Renal cortical epithelial cell (primary cell): ENCODE results near the gene CLOCK. TPM values are rescaled to one million over a fixed set of nuclear protein-coding genes. Genes with fewer than 3 reads are reported as not detected.

Source experiments
- DNase-seq: peaks from one replicate; pipeline ENCODE4 v3.0.0-alpha.2; 2011; ENCODE audit warnings: low read depth
- total RNA-seq: library from RNA; depleted of rRNA; stranded (reverse); fragments of >200 nt; gene quantifications from 2 replicates; pipeline ENCODE4 v1.2.3, GENCODE V29; 2014

Gene CLOCK
- total RNA-seq, 1 donor from 2014 or later, result 25.6 TPM

DNA sequence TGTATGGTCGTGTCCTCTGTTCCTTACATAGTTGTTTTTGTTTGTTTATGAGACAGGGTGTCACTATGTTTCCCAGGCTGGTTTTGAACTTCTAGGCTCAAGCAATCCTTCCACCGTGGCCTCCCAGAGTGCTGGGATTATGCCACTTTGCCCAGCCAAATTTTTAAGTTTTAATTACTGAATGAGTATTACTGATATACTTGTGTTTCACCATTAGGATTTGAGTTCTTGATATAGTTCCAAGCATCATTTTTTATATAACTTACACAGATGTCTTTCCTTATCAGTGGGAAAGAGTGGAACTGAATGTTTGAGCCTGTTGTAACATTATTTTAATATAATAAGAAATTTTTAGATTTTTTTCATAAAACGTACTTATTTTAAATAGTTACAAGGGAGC lies 130.5 kb downstream of the CLOCK start:
- no peak for DNase-seq

DNA sequence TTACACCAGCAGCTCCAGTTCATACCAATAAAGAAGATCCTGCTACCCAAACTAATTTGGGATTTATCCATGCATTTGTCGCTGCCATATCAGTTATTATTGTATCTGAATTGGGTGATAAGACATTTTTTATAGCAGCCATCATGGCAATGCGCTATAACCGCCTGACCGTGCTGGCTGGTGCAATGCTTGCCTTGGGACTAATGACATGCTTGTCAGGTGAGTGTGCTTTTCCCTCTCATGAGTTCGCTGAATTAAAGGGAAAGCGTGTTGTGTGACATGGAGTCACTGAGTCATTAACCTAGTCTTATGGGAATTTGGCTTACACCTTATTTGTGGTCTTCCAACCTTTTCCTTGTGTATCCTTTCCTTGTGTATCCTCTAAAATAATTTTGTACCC lies 135.1 kb downstream of the CLOCK start:
- DNase-seq, result peak; percentile 36

DNA sequence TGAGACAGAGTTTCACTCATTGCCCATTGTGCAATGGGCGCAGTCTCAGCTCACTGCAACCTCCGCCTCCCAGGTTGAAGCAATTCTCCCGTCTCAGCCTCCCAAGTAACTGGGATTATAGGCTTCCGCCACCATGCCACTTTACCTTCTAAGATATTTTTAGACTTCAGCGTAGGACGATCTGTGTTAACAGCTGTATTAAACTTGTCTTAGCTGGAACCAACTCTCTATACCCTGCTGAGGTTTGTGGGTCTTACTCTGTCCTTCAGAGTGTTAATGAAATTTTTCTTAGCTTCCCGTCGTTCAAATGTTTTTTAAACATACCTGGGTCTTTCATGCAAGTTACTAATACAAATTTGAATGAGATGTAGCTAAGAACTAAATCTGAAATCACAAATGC lies 136.3 kb downstream of the CLOCK start:
- no peak for DNase-seq

DNA sequence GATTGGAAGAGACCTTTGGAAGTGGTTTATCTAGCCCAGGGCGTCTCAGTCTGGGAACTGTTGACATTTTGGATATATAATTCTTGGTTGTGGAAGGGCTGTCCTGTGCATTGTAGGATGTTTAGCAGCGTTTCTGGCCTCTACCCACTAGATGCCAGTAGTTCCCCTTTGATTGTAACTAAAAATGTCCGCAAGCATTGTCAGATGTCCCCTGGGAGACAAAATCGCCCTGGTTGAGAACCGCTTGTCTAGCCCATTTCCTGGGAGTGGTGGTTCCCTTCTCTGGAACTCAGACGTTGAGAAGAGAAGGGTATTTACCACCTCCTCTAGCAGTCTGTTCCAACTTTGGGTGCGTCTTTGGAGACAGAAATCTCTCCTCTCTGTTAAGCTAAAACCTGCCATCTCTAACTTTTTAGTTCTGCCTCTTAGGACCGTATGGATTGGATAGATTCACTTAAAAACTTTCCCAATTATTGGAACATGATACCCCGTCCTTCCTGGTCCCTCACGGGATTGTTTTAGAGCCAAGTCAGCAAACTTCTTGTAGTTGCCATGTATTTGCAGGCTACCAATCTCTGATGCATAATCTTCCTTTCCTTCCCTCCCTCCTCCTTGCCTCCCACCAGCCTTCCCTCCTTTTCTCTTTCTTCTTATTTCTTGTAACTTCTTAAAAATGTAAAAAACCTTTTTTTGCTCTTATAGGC lies 137.1 kb downstream of the CLOCK start:
- DNase-seq, result no peak

DNA sequence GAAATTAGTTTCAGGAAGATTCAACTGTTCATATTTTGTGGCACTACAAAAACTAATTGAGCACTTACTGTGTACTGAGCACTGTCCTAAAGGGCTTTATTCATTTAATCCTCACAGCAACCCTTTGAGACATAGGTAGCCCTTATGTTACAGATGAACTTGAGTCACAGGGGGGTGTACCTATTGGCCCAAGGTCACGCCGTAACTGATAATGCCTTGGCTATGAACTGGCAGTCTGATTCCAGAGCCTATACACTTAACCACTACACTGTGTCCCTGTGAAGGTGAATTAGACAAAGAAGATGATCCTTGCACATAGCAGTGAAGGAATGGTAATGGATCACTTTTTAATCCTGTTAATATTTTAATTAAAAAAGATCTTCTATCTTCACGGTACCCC lies 138.9 kb downstream of the CLOCK start:
- DNase-seq, result no peak

DNA sequence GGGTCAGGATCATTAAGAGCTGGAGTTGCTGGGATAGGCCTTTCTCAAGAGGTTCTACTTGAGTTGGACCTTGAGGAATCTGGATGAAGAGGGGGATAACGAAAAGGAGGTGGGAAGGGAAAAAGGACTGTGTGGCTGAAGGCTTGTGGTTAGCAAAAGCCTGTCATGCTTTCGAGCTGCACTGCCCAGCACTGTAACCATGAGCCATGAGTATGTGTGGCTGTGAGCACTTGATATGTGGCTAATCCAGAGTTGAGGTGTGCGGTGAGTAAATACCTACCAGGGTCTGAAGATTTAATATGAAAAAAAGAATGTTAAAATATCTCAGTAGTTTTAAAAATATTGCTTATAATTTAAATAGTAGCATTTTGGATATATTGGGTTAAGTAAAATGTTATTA lies 139.6 kb downstream of the CLOCK start:
- DNase-seq, result peak; percentile 27

DNA sequence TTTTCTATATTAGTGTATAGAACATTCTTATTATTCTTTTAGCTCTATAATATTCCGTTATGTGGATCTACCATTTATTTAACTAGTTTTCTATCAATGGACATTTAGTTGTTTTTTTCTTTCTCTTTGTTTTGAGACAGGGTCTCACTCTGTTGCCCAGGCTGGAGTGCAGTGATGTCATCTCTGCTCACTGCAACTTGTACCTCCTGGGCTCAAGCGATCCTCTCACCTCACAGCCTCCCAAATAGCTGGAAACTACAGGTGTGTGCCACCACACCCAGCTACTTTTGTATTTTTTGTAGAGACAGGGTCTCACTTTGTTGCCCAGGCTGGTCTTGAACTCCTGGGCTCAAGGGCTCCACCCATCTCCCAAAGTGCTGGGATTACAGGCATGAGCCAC lies 140.2 kb downstream of the CLOCK start:
- no peak for DNase-seq

DNA sequence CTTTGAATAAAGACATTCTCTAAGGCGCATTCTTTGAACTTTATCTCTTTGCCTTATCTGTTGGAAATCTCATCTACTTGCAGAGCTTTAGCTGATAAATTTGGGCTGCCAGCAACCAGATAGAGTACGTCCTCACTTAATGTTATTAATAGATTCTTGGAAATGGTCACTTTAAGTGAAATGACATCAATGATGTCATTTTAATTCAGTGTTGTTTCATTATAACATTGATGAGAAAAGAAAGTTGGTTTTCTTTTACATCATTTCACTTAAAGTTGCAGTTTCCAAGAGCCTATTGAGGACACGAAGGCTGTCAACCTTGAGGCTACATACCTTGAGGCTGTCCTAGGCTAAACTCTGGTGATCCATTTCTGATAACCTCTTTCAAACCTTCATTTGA lies 141.6 kb downstream of the CLOCK start:
- DNase-seq, result no peak

DNA sequence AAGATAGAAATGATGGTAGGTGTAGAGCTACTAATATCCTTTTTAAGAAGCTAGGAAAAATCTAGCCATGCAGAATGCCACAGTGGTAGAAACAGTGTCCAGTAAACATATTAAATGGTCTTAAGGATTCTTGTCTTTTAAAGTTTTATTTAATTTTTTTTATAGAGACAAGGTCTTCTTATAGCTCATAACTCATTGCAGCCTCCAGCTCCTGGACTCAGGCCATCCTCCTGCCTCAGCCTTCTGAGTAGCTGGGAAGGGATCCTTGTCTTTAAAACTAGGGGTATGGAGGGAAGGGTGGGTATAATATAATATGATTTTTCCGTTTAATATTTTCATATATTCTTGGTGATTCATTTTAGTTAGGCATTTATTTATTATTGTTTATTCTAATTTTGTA lies 147.1 kb downstream of the CLOCK start:
- no peak for DNase-seq

DNA sequence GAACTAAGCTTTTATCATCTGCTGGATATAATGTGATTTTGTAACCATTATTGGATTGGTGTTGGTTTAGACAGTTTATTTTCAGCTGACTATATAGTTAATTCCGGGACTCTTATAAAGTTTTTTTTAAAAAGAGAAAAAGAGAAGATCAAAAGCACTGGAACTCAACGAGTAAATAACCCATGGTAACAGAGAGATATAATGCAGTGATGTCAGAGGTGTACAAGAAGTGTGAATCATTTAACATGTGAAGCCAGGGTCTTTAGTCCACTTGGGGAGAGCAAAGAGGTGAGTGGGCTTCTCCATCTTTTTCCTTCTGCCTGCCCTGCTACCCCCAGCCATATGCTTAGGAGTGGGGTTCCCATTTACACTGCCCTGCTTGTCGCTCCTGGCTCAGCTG lies 147.7 kb downstream of the CLOCK start:
- DNase-seq, result peak; percentile 22

DNA sequence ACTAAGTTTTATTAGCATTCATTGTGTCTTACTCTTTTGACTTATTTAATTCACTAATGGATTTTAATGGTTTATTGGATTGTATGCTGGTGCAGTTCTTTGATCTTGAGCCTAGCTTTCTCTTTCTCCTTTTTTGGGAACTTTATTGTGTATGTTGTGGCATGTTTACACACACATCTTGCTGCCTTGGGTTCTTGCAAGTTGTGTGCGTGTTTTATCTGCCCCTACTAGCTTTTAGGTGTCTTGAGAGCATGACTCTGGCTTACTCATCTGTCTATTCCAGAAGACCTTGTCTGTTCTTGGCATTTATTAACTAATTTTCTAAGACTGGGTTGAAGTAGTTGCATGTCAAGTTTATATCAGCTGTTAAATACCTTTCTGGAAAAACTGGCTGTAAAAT lies 148.2 kb downstream of the CLOCK start:
- peak; percentile 54 for DNase-seq

DNA sequence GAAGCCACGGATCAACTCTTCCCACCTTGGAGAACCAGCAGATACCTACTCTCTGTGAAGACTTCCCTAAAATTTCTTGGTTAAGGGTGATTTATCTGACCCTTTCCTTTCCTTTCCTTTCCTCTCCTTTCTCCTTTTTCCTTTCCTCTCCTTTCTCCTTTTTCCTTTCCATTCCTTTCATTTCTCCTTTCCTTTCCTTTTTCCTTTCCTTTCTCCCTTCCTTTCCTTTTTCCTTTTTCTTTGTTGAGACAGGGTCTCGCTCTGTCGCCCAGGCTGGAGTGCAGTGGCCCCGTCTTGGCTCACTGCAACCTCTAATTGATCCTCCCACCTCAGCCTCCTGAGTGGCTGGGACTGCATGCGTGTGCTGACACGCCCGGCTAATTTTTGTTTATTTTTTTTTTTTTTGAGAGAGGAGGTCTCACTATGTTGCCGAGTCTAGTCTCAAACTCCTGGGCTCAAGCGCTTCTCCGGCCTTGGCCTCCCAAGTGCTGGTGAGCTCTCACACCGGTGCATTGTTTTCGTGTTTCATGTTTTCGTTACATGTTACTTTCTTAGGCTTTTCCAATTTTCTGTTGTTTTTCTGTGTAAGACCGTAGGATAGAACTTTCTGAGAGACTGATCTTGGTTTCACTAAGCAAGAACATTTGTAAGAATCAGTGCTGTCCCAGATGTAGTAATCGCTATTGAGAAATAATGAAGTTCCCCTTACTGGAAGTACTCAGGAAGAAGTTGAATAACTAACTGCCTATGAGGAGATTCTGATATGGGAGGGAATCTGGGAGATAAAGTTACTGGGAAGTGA lies 149.0 kb downstream of the CLOCK start:
- DNase-seq, result peak; percentile 92

DNA sequence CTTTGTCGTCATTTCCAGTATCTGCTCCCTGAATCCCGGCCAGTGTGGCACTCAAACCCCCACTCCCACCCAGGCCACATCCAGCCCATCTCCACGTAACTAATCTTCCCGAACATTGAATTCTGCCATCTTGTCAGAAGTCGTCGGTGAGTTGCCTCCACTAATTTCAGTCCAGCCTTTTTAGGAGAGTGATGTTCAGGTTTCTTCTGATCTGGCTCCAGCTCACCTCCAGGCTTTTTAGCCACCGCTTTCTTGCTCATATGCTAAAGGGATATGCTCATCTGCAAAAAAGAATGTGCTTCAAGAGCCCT lies 149.6 kb downstream of the CLOCK start:
- no peak for DNase-seq

DNA sequence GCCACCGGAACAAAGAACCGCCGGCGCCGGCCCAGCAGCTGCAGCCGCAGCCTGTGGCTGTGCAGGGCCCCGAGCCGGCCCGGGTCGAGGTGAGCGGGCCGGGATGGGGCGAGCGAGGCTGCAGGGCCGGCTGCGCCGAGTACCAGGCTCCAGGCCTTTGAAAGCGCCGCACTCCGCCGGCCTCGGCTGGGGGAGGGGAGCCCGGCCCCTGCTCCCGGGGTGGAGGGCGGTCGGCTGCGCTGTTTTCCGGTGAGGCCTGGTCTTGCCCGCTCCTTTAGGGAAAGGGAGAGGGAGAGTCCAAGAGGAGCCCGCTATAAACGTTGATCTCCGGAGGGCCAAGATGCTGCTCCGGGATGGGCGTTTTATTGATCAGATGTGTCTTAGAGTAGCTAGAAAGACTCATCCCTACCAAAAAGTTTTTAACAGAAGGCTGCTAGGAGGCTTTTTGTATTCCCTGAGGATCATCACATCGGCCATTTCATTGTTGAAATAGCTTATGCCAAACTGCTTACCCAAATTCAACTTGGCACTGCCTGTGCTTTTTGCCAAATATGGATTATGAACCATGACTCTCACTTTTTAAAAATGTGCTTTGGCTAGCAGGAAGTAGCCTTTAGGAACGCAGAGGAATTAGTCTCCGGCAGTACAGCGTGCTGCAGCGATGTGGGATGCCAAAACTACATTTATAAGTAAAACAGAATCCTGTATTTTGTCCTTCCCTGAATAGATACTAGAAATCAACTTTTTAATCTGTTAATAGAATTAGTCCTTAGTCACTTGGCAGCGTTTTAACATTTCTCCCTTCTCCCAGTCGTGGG lies 150.2 kb downstream of the CLOCK start:
- DNase-seq, result no peak

DNA sequence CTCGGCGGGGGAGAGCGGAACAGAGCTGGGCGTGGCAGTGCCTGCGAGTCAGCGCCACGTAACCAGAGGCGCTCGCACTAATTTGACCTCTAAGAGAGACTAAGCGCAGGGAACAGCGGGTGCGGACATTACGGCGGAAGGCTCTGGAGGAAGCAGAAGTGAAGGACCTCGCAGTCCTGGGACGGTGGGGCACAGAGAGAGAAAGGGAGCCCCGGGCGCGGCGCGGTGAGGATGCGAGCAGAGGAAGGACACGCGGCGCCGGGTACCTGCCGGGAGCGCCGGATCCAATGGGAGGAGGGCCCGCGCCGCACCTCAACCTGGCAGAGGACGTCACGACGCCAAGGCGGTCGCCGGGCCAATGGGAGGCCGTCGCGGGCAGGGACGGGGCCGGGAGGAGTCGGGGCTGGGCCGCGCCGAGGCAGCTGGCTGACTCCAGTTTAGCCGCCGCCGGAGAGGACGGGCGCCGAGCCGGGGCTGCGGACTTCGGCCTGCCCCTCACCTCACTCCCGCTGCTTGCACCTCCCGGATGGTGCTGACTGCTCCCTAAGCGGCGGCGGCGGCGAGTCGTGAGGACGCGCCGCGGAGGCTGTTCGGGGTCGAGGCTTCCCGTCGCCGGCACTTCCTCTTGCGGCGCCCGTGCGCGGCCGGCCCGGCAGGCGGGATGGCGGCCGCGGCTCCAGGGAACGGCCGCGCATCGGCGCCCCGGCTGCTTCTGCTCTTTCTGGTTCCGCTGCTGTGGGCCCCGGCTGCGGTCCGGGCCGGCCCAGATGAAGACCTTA lies 151.0 kb downstream of the CLOCK start, which contains the start of gene TMEM165:
TSS of gene TMEM165 (plus strand) at position 429 of the 779 bp plus-strand sequence. CDS start at position 662, 233 bp downstream.
- DNase-seq, result peak; percentile 58

DNA sequence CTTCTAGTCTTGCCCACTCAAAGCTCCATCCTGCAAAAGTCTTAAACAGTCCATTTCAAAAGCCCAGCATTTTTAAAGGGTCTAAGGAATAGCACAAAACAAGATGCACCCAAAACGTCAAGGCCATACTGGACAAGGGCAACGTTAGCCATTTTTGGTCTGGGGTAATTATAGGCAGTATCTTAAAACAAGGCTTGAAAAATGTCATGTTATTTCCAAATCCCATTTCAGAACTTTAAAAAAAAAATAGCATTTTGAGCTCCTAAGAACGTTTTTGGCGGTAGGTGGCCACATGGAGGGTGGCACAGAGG lies 151.5 kb downstream of the CLOCK start:
- no peak for DNase-seq

DNA sequence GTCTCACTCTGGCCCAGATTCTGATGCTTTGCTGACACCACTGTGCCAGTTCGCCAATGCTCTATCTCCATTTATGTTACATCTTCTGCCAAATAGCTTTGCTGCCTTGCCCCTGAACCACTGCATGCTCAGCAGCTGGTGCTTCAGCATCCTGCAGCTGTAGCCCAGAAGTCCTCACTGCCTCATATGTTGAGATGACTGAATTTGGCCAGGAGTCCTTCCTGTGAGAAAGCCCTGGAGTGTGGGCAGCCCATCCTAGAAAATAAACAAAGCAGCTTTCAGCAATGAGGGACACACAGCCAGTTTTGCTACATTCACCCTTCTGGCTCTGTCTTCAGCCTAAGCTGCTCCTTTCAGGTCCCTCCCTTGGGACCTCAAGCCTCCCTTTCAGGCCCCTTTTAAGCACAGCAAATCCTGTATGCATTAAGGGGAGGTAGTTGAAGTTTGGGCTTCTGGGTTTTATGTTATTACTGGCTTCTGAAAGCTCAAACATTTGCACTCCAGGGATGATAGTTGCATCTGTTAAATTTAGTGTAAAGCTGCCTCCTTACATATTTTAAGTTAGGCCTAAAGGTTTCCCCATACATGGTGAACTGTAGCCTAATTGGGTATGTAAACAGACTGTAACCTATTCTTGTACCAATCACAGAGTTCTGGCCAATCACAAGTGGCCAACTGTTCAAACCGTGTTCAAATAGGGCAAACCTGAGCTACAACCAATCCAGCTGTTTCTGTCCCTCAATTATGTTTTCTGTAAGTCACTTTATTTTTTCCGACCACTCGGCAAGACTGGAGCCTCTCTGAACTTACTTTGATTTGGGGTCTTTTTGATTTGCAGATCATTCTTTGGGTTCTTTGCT lies 153.0 kb downstream of the CLOCK start:
- no peak for DNase-seq

DNA sequence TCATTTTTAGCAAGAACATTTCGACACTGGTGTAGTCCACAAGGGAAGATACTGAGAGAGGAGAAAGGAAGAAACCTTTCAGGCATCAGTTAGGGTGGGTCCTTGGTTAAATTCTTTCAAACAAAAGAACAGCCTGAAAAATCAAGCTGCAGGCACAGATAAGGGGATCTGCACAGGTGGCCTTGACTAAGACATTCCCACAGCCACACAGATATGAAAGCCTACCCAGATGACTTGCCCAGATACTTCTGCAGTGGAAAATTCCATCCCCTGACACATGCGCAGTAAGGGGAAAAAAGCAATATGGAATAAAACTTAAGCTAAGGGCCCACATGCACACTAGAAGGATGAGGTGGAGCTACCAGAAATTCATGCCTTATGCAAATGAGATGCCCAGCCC lies 159.9 kb downstream of the CLOCK start:
- DNase-seq, result no peak

DNA sequence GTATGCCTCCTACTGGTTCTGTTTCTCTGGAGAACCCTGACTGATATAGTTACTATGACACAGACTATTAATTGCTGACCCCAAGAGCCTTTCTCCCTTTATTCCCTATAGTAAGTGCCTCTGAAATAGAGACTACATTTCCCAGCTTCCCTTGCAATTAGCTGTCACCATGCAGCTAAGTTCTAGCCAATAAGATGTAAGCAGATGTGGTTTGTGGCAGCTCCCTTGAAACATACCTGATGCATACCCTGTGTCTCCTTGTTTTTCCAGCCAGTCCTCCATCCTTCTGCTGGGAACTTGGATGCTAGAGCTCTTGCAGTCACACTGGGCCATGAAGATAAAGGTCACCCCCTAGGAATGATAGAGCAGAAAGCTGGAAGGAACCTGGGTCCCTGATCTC lies 160.6 kb downstream of the CLOCK start:
- DNase-seq, result no peak

DNA sequence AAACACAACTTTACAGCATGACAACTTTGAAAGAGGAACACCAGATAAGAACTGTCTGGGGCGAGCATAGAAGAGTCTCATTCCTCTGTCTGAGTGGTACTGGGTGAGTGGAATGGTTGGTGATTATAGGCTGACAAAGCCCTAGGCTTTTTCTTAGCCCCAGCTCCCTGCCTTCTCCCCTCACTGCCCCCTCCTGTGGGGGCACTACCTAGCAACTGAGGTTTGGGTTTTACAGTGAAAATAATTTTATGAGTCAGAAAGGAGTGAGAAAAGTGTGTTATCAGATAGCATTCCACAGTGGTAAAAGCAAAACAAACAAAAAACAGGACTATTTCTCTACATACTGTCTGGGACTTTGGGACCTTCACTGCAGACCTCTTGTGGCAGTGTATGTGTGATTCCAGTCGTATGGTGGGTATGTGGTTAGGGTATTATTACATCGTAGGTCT lies 161.5 kb downstream of the CLOCK start:
- DNase-seq, result no peak

DNA sequence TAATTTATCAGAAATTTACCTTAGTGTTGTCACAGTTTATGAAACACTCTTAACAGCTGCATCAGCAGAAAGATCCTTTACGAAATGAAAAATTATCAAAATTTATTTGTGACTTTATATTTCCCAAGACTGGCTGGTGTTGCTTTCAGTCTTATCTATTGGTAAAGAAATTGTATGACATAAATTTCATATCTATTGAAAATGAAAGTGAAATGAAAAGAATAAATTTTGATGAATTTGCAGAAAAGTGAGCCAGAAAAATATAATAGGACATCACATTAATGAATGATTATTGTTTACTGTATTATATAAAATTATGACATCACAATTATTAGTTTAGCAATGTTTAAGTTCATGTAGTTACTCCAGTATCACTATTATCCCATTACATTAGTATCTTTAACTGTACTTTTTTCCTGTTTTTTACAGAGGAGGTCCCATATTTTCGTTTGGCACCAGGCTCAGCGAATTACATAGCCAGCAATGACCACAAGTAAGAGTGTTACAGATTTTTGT lies 164.2 kb downstream of the CLOCK start:
- no peak for DNase-seq
